A673 (cell line): Measurements from ENCODE around the gene RBM11. TPM values are rescaled to one million over a fixed set of nuclear protein-coding genes. Genes with fewer than 3 reads are reported as not detected.

Experiments
- BruUV-seq: library from RNA; stranded (reverse); fragments of 400-500 nt; replicated peaks from 2 replicates; lab custom pipeline; 2021; lab: Mats Ljungman, UMichigan
- CTCF ChIA-PET: fragments of 300-600 bp; sonication (Branson Sonifier 250); formaldehyde crosslinking; loops from one replicate; lab custom pipeline; 2022; ENCODE audit warnings: antibody characterized with exemption; lab: Charles Lee
- POLR2A ChIA-PET: fragments of 300-600 bp; sonication (Branson Sonifier 250); formaldehyde crosslinking; loops from one replicate; lab custom pipeline; 2022; ENCODE audit warnings: antibody characterized with exemption; ENCODE audit not compliant: low non-redundant PET; lab: Charles Lee
- DNase-seq: peaks from one replicate; pipeline ENCODE4 v3.0.0-alpha.2; 2015; ENCODE audit warnings: low spot score
- H3K27ac ChIP-seq: fragments of 200-600 bp; sonication (generic); 2 replicates; pipeline ENCODE4 v1.5.1; 2016; ENCODE audit warnings: mixed run types, low read depth, mild to moderate bottlenecking, mixed read lengths, antibody characterized with exemption, low read length; ENCODE audit not compliant: poor library complexity, severe bottlenecking
- H3K27me3 ChIP-seq: fragments of 200-600 bp; sonication (generic); replicated peaks from 2 replicates; pipeline ENCODE4 v1.6.1; 2017; ENCODE audit warnings: mixed run types, low read depth, mild to moderate bottlenecking, mixed read lengths, antibody characterized with exemption, low read length; ENCODE audit not compliant: insufficient read depth, poor library complexity
- H3K36me3 ChIP-seq: fragments of 200-600 bp; sonication (generic); 2 replicates; pipeline ENCODE4 v1.6.1; 2016; ENCODE audit warnings: mixed run types, mild to moderate bottlenecking, mixed read lengths, antibody characterized with exemption, low read length; ENCODE audit not compliant: insufficient read depth, poor library complexity, severe bottlenecking
- H3K4me1 ChIP-seq: fragments of 200-600 bp; sonication (generic); 2 replicates; pipeline ENCODE4 v1.6.1; 2017; ENCODE audit warnings: mixed run types, mild to moderate bottlenecking, mixed read lengths, antibody characterized with exemption, low read length; ENCODE audit not compliant: insufficient read depth, poor library complexity, severe bottlenecking
- H3K4me3 ChIP-seq: fragments of 200-600 bp; sonication (generic); 2 replicates; pipeline ENCODE4 v1.5.1; 2016; ENCODE audit warnings: low read depth, mixed run types, mild to moderate bottlenecking, mixed read lengths, low read length; ENCODE audit not compliant: poor library complexity, severe bottlenecking
- H3K9me3 ChIP-seq: fragments of 200-600 bp; sonication (generic); 2 replicates; pipeline ENCODE4 v1.6.1; 2016; ENCODE audit warnings: mixed run types, low read depth, mild to moderate bottlenecking, mixed read lengths, antibody characterized with exemption, low read length; ENCODE audit not compliant: poor library complexity, severe bottlenecking
- EZH2 ChIP-seq: fragments of 200-600 bp; sonication (generic); IDR thresholded peaks from 2 replicates; pipeline ENCODE4 v1.6.1; 2017; ENCODE audit warnings: borderline replicate concordance, low read depth, mild to moderate bottlenecking, mixed read lengths, antibody characterized with exemption, low read length; ENCODE audit not compliant: poor library complexity, severe bottlenecking
- intact Hi-C: fragments of 100-400 bp; cut with micrococcal nuclease; formaldehyde crosslinking; loops from one replicate; pipeline ENCODE4 v1.10.0; 2022; ENCODE audit not compliant: unreplicated experiment
- total RNA-seq: library from RNA; stranded (reverse); gene quantifications from 2 replicates; pipeline ENCODE4 v1.2.3, GENCODE V29; 2021

The RBM11 gene
- total RNA-seq, 1 experiment from 2014 or later, result 319 TPM

DNA sequence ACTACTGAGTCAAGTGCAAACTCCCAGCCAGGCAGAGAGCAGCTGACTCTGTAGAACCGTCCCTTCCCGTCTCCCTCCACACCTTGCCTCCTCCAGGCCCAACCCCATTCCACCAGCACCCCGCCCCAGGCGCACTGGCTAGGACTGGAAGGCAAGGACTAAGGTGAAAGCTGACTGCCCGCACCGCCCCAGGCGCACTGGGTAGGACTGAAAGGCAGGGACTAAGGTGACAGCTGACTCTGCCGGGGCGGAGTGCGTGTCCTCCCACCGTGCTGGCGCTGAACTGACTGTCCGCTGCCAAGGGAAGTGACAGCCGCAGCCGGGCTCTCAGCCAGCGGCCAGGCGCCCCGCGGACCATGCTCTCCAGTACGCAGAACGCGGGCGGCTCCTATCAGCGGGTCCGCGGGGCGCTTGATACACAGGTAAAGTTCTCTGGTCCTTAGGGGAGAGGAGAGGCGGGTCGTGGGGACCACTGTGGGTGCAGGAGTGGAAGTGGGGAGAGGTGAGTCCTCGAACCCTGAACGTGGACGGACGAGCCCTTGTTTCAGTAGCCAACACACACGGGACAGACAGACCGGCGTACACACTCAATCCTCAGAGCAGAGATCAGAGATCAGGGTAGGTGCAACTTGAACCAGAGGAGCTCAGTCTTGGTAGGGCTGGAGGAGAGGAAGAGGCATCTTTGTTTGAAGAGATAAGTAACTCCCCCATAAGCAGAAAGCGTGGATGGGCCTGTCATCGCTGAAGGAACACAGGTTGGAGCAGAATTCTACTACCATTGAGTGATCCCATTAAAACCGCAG is 58.0 kb downstream of the RBM11 start:
- no peaks in the 10 kb centered on the region for H3K27me3 ChIP-seq
- no peak for TF ChIP-seq EZH2
- no peaks in the 10 kb centered on the region for H3K36me3 ChIP-seq
- DNase-seq, result no peak
- no peaks in the 10 kb centered on the region for H3K4me1 ChIP-seq
- CTCF ChIA-PET, result no interaction called here
- POLR2A ChIA-PET, result no interaction called here
- no peak overlapping the region for H3K27ac ChIP-seq
- no peaks in the 10 kb centered on the region for H3K9me3 ChIP-seq
- BruUV-seq, result no TSS peak
- no peak overlapping the region for H3K4me3 ChIP-seq
- intact Hi-C loops, result no loop called here

DNA sequence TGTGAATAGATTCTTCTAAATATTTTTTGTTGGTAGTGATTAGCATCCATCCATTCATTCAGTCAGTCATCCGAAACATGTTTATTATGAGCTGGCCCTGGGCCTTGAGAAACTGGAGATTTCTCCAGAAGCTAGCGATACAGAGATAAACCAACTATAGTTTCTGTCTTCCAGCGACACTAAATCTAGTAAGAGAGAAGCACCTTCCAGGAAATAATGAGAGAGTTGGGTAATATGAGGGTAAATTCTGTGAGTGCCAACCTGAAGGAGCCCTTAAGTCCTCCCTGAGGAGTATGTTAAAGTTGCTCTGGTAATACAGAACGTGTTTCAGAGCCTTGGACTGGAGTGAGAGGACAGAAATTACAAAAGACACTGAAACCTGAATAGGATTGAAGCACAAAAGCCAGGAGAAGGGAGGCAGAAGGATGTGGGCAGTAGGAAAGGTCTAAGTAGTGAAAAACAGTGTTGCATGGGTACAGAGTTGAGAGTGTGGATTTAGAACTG is 59.8 kb downstream of the RBM11 start:
- intact Hi-C loops, result no loop called here
- no TSS peak for BruUV-seq

More for the DNA sequence above, 59.8 kb downstream of the RBM11 start:
- Histone ChIP-seq H3K4me3 (no peak overlapping the region), H3K36me3 (no peaks in the 10 kb centered on the region), H3K27ac (no peak overlapping the region), H3K9me3 (no peaks in the 10 kb centered on the region), H3K4me1 (no peaks in the 10 kb centered on the region), H3K27me3 (no peaks in the 10 kb centered on the region)
- TF ChIP-seq EZH2, result no peak
- POLR2A ChIA-PET, result no interaction called here
- no peak for DNase-seq
- CTCF ChIA-PET, result no interaction called here

Other genes starting within 250 kb of the RBM11 start
- gene LIPI, start 5.2 kb upstream of the RBM11 start, total RNA-seq, result 123 and 138 TPM in 2 replicates
- 49.3 and 51.3 TPM in 2 replicates for gene HSPA13, start 167.0 kb downstream of the RBM11 start, total RNA-seq